Activated gamma-delta T cell treated with Interleukin-2 at 50 U/mL for 16 hours (primary cell): ENCODE measurements around the gene GALNT9.
"Not testable (repeated sequence)": the region's sequence is repeated elsewhere in the genome, so short reads cannot be mapped to it uniquely, and the experiment has no call there.

Experiments
- DNase-seq: peaks from one replicate; pipeline ENCODE4 v3.0.0-alpha.2; 2020

Gene GALNT9

DNA sequence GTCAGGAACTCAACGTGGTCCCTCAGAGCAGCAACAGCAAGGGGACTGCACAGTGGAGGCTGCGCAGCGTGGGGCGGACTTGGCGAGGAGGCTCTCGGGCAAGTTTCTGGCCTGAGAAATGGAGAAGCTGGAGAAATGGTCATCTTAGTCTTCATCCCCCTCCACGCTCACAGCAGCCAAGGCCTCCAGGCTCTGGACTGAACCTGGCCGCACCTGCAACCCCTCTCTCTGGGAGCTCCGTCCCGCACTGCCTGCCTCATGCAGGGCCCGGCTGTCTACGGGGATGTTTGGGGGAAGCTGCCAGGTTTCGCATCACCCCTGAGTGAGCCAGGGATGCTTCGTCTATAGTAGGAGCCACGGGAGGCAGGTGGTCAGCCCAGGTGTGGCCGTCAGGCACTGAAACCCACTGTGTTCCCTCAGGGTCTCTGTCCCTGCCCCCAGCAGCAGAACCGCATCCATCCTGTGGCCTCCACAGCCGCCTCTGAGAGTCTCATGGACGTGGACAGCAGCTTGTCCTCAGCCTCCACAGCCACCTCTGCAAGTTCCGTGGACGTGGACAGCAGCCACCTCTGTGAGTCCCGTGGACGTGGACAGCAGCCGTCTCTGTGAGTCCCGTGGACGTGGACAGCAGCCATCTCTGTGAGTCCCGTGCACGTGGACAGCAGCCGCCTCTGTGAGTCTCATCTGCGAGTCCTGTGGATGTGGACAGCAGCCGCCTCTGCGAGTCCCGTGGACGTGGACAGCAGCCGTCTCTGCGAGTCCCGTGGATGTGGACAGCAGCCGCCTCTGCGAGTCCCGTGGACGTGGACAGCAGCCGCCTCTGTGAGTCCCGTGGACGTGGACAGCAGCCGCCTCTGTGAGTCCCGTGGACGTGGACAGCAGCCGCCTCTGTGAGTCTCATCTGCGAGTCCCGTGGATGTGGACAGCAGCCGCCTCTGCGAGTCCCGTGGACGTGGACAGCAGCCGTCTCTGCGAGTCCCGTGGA, 29.1 kb upstream of the GALNT9 start:
- not testable (repeated sequence) for DNase-seq

- no peak for DNase-seq
Measured at GRCh38 chr12:132357623-132358186, 28.3 kb upstream of the GALNT9 start.

DNA sequence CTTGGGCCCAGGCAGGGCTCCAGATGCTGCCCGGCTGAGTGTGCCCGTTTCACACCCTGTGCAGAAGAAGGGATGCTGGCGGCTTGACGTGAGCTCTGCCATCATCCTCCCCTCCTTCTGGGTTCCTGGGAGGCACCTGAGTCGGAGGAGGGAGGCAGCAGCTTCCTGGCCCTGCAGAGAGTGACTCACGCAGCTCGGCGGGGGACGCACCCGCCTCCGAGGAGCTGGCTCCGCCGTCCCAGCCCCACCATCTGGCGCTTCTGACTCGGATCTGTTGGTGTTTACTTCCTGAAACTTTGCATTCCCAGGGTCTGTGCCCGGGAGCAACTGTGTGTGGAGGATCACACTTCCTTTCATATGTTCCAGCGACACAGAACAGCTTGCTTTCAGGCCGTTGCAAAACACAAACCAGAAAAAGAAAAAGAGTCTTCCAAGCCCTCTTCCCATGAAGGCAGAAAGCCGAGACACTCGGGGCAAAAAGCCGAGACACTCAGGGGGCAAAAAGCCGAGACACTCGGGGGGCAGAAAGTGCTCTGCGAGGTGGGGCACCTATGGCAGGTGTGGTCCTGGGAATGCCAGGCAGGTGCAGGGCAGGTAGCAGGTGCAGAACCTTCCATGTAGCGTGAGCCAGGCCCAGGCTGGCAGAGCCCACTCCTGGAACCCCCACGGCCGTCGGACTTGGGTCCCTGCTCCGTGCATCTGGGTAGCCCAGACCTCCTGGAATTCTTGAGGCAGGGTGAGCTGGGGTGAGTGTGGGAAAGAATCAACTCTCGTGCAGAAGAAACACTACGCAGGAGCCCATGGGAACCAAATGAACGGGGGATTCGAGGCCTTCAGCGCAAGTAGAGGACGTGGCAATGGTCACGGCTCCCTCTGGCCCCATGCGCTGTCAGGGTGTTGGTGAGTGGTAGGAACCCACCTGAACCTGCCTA, 27.6 kb upstream of the GALNT9 start:
- DNase-seq: no peak

- DNase-seq: no peak
Measured at GRCh38 chr12:132355742-132356681, 26.6 kb upstream of the GALNT9 start.

DNA sequence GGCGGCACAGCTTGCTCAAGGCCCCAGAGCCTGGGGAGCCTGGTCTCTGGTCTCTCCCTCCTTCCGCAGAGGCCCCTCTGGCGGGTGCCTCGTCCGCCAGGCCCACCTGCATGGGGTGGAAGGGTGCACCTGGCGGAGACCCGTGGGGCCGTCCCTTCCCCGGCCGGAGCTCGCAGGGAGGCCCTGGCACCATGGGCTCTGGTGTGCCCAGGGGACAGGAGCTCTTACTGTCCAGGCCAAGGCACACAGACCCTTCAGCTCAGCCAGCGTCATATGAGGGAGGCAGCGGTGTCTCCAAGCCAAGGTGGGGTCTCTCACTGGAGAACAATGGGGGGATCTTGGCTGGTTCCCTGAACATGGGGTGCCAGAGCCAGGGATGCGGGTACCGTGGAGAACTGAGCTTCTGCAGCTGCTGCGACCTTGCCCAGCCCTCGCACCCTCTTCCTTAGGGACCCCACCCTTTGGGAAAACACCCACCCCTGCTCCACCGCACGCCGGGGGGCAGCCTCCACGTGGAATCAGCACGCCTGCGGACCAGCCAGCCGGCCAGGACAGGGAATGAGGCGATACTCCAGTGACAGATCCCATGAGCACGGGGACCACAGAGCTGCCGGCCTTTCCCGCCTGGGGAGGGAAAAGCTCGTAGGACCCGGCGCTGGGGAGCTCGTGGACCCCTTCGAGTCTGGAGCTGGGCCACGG, 25.7 kb upstream of the GALNT9 start:
- no peak for DNase-seq

DNA sequence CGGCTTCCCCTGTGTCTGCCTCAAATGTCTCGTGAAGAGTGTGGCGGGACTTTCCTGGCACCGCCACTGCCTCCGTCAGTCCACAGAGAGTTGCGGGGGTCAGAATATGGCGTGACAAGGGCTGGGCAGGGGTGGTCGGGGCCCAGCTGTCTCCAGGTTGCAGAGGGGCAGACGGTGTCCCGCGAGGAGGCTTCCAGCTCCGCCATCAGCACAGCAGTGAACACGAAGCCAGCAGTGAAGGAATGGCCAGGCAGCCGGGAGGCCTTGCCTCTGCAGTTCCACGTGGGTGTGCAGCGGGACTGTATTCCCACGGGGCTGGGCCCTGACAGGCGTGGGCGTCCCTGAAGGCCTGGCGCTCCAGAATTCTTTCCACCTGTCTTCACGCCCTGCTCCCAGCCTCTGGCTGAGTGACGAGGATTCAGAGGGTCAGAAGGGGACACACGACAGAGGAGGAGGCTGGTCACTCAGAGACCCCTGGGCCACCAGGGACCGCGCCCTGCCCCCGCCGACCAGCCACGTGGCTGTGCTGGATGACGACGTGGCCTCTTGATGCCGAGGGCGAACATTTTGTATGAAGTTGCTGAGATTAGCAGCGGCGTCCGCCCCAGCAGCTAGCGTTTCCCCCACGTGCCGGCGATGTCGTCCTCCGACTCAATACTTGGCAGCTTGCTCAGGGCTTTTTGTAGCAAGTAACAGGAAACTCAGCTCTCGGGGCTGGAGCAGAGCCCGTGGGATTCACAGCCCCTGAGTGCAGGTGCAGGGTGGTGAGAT, 25.0 kb upstream of the GALNT9 start:
- DNase-seq: no peak

DNA sequence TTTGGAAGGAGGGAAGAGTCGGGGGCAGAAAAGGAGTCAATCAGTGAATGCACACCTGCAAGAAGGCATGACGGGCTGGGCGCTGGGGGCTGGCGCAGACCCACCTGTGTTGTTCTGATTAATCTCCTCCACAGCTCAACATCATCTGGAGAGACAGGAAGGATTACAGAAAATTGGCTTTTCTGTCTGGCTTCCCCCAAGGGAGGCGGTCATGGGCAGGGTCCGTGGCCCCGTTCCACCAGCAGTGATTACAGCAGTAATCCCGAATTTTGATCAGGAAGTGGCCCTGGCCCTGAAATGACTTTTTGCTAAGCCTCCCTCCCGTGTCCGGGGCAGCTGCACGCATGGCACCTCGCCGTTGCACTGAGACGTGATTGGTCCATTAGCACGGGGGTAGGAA, 24.4 kb upstream of the GALNT9 start:
- no peak for DNase-seq

GRCh38 chr12:132352896-132353800, 23.8 kb upstream of the GALNT9 start:
- DNase-seq: no peak

GRCh38 chr12:132351751-132352495, 22.5 kb upstream of the GALNT9 start:
- DNase-seq: no peak

- DNase-seq: no peak
Measured at GRCh38 chr12:132349501-132350131, 20.2 kb upstream of the GALNT9 start.

DNA sequence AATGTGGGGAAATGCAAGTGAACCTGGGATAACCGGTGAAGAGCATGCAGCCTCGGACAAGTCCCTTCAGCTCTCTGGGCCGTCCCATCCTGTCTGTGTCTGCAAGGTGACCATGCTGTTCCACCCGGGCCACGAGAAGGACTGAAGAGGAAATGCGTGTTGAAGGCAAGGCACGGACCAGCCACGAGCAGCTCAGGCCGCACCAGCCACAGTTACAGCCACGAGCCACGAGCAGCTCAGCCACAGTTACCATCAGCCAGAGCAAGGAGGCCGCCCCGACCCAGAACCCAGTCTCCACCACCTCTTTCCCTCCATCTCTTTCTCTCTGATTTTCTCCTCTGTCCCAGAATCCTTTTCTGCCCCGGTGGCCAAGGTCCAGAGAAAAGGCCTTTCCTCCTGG, 18.8 kb upstream of the GALNT9 start:
- no peak for DNase-seq

- DNase-seq: no peak
Measured at GRCh38 chr12:132347176-132347855, 17.9 kb upstream of the GALNT9 start.

DNA sequence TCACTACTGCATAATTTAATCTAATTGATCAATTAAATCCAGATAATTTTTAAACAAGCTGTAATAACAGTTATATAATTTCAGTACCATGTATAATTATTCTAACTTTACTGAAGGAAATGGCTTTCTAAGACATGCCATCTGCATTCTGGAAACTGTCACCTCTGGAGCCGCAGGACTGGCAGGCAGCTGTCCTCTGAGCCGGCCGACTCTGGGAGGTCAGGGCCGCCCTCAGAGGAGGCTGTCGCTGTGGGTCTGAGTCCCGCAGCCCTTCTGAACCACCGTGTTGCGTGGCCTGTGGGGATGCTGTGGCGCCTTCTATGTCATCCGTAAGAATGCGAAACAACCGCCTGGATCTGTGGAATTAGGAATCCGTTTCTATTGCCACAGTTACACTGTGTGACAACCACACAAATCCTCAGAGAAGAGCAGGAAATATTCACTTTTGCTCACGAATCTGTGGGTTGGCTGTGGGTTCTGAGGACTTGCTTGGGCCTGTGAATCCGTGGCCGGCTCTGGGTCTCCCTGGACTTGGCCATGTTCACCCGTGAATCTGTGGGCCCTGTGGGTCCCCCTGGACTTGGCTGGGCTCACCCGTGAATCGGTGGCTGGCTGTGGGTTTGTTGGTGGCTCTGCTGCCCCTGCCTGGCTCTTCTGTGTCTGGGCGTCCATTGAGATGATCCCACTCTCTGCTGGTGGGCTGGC, 17.2 kb upstream of the GALNT9 start:
- no peak for DNase-seq

GRCh38 chr12:132345561-132346200, 16.3 kb upstream of the GALNT9 start:
- no peak for DNase-seq

DNA sequence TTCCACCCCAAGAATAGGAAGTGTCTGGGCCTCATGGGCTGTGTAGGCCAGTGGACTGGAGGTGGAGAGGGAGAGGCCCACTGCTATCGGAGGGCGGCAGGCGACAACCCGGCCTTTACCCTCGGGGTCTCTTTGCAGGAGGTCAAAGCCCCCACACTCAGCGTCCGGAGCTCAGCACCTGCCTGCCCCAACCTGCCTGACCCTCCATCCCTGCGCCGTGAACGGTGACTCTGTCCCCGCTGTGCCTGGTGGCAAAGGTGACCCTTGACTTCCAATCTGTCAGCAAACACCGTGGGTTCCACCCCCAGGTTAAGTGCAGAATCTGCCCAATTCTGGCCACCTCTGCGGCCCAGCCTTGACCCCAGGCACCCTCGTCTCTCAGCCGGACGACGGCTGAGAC, 15.7 kb upstream of the GALNT9 start:
- no peak for DNase-seq

DNA sequence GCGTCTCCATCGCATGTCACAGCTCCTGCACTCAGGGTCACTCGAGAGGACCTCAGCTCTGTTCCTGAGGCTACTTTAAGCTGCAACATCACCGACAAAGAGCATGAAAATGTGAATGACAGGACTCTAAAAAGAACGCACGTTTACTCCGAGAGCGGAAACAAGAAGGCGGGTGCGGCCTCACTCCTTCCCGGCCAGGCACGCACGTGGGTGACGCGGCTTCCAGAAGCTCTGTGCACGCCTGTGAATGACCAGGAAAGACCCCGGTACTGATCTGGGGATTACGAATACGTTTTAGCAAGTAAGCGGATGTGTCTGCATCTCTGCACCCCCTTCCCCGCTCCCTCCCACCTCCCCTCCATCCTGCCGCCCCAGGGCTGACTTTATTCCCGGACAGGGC, 15.2 kb upstream of the GALNT9 start:
- no peak for DNase-seq
